GM23338 (cell line): Measurements from ENCODE around the gene EYA4. TPM values are rescaled to one million over a fixed set of nuclear protein-coding genes. Genes with fewer than 3 reads are reported as not detected.

ENCODE experiments used
- ATAC-seq: fragments of 200-7000 bp; cut with Tn5 transposase; 3 replicates; pipeline ENCODE4 v1.9.1; 2020
- DNase-seq: peaks from one replicate; pipeline ENCODE4 v3.0.0-alpha.2; 2015; ENCODE audit warnings: low spot score
- H2AFZ ChIP-seq: fragments of 200-600 bp; sonication (generic); 2 replicates; pipeline ENCODE4 v1.8.0; 2016; ENCODE audit warnings: antibody characterized with exemption, mild to moderate bottlenecking, moderate library complexity
- H3F3A ChIP-seq: fragments of 200-600 bp; sonication (generic); replicated peaks from 2 replicates; pipeline ENCODE4 v1.8.0; 2017; ENCODE audit warnings: antibody characterized with exemption, mixed run types, low read depth
- H3K27ac ChIP-seq: fragments of 200-600 bp; sonication (generic); 2 replicates; pipeline ENCODE4 v1.6.1; 2016; ENCODE audit warnings: low read depth
- H3K27me3 ChIP-seq: fragments of 200-600 bp; sonication (generic); 2 replicates; pipeline ENCODE4 v1.8.0; 2016; ENCODE audit warnings: mild to moderate bottlenecking, mixed run types, moderate library complexity; ENCODE audit not compliant: insufficient read depth
- H3K36me3 ChIP-seq: fragments of 200-600 bp; sonication (generic); 2 replicates; pipeline ENCODE4 v1.8.0; 2016; ENCODE audit warnings: mild to moderate bottlenecking; ENCODE audit not compliant: insufficient read depth
- H3K4me1 ChIP-seq: fragments of 200-600 bp; sonication (generic); 2 replicates; pipeline ENCODE4 v1.8.0; 2016; ENCODE audit warnings: mild to moderate bottlenecking, moderate library complexity; ENCODE audit not compliant: insufficient read depth
- H3K4me2 ChIP-seq: fragments of 200-600 bp; sonication (generic); 2 replicates; pipeline ENCODE4 v1.7.1; 2017; ENCODE audit warnings: mixed run types
- H3K4me3 ChIP-seq: fragments of 200-600 bp; sonication (generic); 2 replicates; pipeline ENCODE4 v1.6.1; 2016; ENCODE audit warnings: mixed run types
- H3K79me2 ChIP-seq: fragments of 200-600 bp; sonication (generic); replicated peaks from 2 replicates; pipeline ENCODE4 v1.8.0; 2017; ENCODE audit warnings: mild to moderate bottlenecking; ENCODE audit not compliant: insufficient read depth
- H3K9me2 ChIP-seq: fragments of 200-600 bp; sonication (generic); 2 replicates; pipeline ENCODE4 v1.8.0; 2017; ENCODE audit not compliant: insufficient read depth
- H4K20me1 ChIP-seq: fragments of 200-600 bp; sonication (generic); replicated peaks from 2 replicates; pipeline ENCODE4 v1.8.0; 2017; ENCODE audit warnings: mild to moderate bottlenecking; ENCODE audit not compliant: insufficient read depth
- H3K27ac Mint-ChIP-seq: 2 replicates; pipeline ENCODE4 v1.8.0; 2020; ENCODE audit warnings: inconsistent platforms, mild to moderate bottlenecking, moderate library complexity, mixed read lengths
- H3K27me3 Mint-ChIP-seq: 3 replicates; pipeline ENCODE4 v1.8.0; 2022; ENCODE audit warnings: low read depth, mild to moderate bottlenecking, moderate library complexity, mixed read lengths, inconsistent platforms; ENCODE audit not compliant: insufficient read depth, poor library complexity
- H3K36me3 Mint-ChIP-seq: 3 replicates; pipeline ENCODE4 v1.8.0; 2021; ENCODE audit warnings: low read depth, mild to moderate bottlenecking, inconsistent platforms, moderate library complexity, mixed read lengths
- H3K4me1 Mint-ChIP-seq: 3 replicates; pipeline ENCODE4 v1.8.0; 2020; ENCODE audit warnings: mild to moderate bottlenecking, inconsistent platforms, mixed read lengths
- H3K4me3 Mint-ChIP-seq: 3 replicates; pipeline ENCODE4 v1.8.0; 2021; ENCODE audit warnings: moderate library complexity, mild to moderate bottlenecking, inconsistent platforms, mixed read lengths
- H3K9me3 Mint-ChIP-seq: 3 replicates; pipeline ENCODE4 v1.8.0; 2020; ENCODE audit warnings: moderate library complexity, mild to moderate bottlenecking, inconsistent platforms, mixed read lengths
- CREB1 ChIP-seq: fragments of 250-450 bp; sonication (Bioruptor Pico); IDR thresholded peaks from 2 replicates; pipeline ENCODE4 v1.5.0; 2020; ENCODE audit warnings: low read depth, mild to moderate bottlenecking, moderate library complexity
- ETS1 ChIP-seq: IDR thresholded peaks from 2 replicates; pipeline ENCODE4 v1.6.1; 2016; ENCODE audit warnings: antibody characterized with exemption
- EZH2 ChIP-seq: fragments of 200-600 bp; sonication (generic); IDR thresholded peaks from one replicate; pipeline ENCODE4 v1.8.0; 2017; ENCODE audit warnings: antibody characterized with exemption, mild to moderate bottlenecking, low read depth; ENCODE audit not compliant: unreplicated experiment
- EZH2phosphoT487 ChIP-seq: fragments of 200-600 bp; sonication (generic); IDR thresholded peaks from one replicate; pipeline ENCODE4 v1.8.1; 2018; ENCODE audit warnings: antibody characterized with exemption; ENCODE audit not compliant: unreplicated experiment
- JUNB ChIP-seq: IDR thresholded peaks from one replicate; pipeline ENCODE4 v1.6.1; 2016; ENCODE audit warnings: antibody characterized with exemption; ENCODE audit not compliant: unreplicated experiment
- NANOG ChIP-seq: IDR thresholded peaks from 2 replicates; pipeline ENCODE4 v1.6.1; 2016; ENCODE audit warnings: antibody characterized with exemption, borderline replicate concordance
- POLR2AphosphoS5 ChIP-seq: IDR thresholded peaks from 2 replicates; pipeline ENCODE4 v1.6.1; 2016; ENCODE audit warnings: antibody characterized with exemption, low read depth
- REST ChIP-seq: IDR thresholded peaks from one replicate; pipeline ENCODE4 v1.6.1; 2018; ENCODE audit warnings: antibody characterized with exemption; ENCODE audit not compliant: unreplicated experiment
- STAT1 ChIP-seq: IDR thresholded peaks from one replicate; pipeline ENCODE4 v1.6.1; 2016; ENCODE audit warnings: antibody characterized with exemption; ENCODE audit not compliant: unreplicated experiment
- ZNF331 ChIP-seq: fragments of 250-450 bp; sonication (Bioruptor Pico); IDR thresholded peaks from 2 replicates; pipeline ENCODE4 v1.5.0; 2020; ENCODE audit warnings: low read depth, mild to moderate bottlenecking, moderate library complexity
- polyA plus RNA-seq: library from polyadenylated mRNA; unstranded; fragments of >200 nt; fragmentation: Nextera tagmentation; extraction: Ambion mirVana; gene quantifications from 2 replicates; pipeline ENCODE4 v1.2.1, GENCODE V29; 2016
- total RNA-seq: library from RNA; depleted of rRNA; stranded (reverse); fragments of >200 nt; shearing (Covaris generic); gene quantifications from 2 replicates; pipeline ENCODE4 v1.2.3, GENCODE V29; 2014

The EYA4 gene
- total and polyA plus RNA-seq, 2 experiments from 2014 or later = 0.05 to 0.21 TPM

- Histone ChIP-seq H3K4me3 (no peak overlapping the region), H2AFZ (no peak overlapping the region), H3K9me2 (no peaks in the 10 kb centered on the region), H3K4me2 (no peak overlapping the region), H3K79me2 (no peaks in the 10 kb centered on the region), H3K27ac (no peak overlapping the region), H3K27me3 (no peaks in the 10 kb centered on the region), H3F3A (no peaks in the 10 kb centered on the region), H4K20me1 (no peaks in the 10 kb centered on the region), H3K4me1 (0 out of 2 replicates have a peak, but pooled peaks cover 3% of the 10 kb centered on the region), H3K36me3 (no peaks in the 10 kb centered on the region)
- Mint-ChIP-seq H3K27me3 (no peaks in the 10 kb centered on the region), H3K4me1 (peaks cover 2% of the 10 kb centered on the region; the same call in 2 of the 3 replicates), H3K27ac (0 out of 2 replicates have a peak overlapping the region, but pooled peaks have one; percentile 52), H3K4me3 (no peak overlapping the region), H3K9me3 (no peaks in the 10 kb centered on the region), H3K36me3 (no peaks in the 10 kb centered on the region)
- ATAC-seq = peak; percentile 73
- TF ChIP-seq STAT1 (no peak), REST (no peak)
- peak; percentile 27 for DNase-seq
Observed at GRCh38 chr6:133526436-133526835, 285.3 kb downstream of the EYA4 start.

- Histone ChIP-seq H3K4me2 (no peak overlapping the region), H3K79me2 (no peaks in the 10 kb centered on the region), H3K4me3 (no peak overlapping the region), H4K20me1 (no peaks in the 10 kb centered on the region), H3K27me3 (no peaks in the 10 kb centered on the region), H3K27ac (no peak overlapping the region), H3K9me2 (no peaks in the 10 kb centered on the region), H3K4me1 (0 out of 2 replicates have a peak, but pooled peaks cover 3% of the 10 kb centered on the region), H3F3A (no peaks in the 10 kb centered on the region), H2AFZ (no peak overlapping the region), H3K36me3 (no peaks in the 10 kb centered on the region)
- DNase-seq (no peak), ATAC-seq (no peak)
- Mint-ChIP-seq H3K27me3 (no peaks in the 10 kb centered on the region), H3K4me1 (peaks cover 7% of the 10 kb centered on the region; the same call in 2 of the 3 replicates), H3K27ac (no peak overlapping the region), H3K36me3 (no peaks in the 10 kb centered on the region), H3K4me3 (no peak overlapping the region), H3K9me3 (no peaks in the 10 kb centered on the region)
- TF ChIP-seq EZH2 = no peak
- no peak for TF ChIP-seq EZH2phosphoT487
- no peak for TF ChIP-seq POLR2AphosphoS5
- TF ChIP-seq CREB1 (CRISPR knock-in tag) = no peak
- TF ChIP-seq ZNF331 (CRISPR knock-in tag) = no peak
- TF ChIP-seq JUNB = no peak
- TF ChIP-seq ETS1 = no peak
- TF ChIP-seq NANOG = no peak
- TF ChIP-seq REST = no peak
Observed at GRCh38 chr6:133528566-133528965, 287.4 kb downstream of the EYA4 start.
